UCSD-AML1 (cell line): Measurements from ENCODE around the gene CYP3A7.
"Not testable (repeated sequence)": the region's sequence is repeated elsewhere in the genome, so short reads cannot be mapped to it uniquely, and the experiment has no call there.

ENCODE experiments used
- DNase-seq: peaks from one replicate; lab custom pipeline; 2025; ENCODE audit not compliant: unreplicated experiment; lab: John Stamatoyannopoulos, UW

Gene CYP3A7

DNA sequence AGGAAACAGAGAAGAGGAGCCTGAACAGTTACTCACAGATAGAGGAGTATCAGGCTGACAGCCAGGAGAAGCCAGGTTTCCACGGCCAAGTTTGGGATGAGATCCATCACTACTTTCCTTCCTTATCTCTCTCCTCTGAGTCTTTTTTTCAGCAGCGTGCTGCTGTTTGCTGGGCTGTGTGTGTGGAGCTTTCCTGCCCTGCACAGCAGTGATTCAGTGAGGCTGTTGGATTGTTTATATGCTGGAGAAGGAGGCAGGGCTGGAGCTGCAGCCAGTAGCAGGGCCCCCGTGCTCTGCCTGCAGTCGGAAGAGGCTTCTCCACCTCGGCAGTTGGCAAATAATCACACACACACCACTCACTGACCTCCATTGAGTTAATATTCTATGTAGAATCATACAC lies at the start of gene CYP3A7:
Gene CYP3A7, minus strand, starts transcription at position 210 of the 400 bp plus-strand sequence. Its CDS starts 103 bp downstream, at position 107.
- DNase-seq, result no peak

DNA sequence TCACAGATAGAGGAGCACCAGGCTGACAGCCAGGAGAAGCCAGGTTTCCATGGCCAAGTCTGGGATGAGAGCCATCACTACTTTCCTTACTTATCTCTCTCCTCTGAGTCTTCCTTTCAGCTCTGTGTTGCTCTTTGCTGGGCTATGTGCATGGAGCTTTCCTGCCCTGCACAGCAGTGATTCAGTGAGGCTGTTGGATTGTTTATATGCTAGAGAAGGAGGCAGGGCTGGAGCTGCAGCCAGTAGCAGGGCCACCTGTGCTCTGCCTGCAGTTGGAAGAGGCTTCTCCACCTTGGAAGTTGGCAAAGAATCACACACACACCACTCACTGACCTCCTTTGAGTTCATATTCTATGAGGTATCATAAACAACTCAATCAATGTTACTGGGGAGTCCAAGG lies 49.0 kb upstream of the CYP3A7 start, which contains the start of gene CYP3A4:
Gene CYP3A4, minus strand, starts transcription at position 178 of the 400 bp plus-strand sequence. Its CDS starts 103 bp downstream, at position 75.
- DNase-seq, result no peak

GRCh38 chr7:99782012-99782953 lies 47.3 kb upstream of the CYP3A7 start:
- no peak for DNase-seq

DNA sequence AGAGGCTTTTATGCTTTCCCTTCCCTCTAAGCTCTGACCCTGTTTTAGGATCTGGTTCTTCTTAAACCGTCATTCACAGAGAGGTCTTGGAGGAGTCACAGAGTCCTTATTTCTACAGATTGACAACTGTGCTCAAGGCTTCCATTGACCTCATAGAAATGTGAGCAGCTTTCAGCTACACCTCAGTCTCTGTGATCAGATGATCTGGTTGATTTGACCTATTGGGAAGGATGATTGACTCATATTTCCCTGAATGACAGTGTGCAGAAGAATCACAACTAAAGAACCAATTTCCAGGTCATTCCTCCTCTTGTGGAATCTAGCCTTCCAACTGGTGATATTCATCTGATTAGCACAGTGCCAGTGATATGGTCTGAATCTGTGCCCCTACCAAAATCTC lies 45.6 kb upstream of the CYP3A7 start:
- DNase-seq, result no peak

DNA sequence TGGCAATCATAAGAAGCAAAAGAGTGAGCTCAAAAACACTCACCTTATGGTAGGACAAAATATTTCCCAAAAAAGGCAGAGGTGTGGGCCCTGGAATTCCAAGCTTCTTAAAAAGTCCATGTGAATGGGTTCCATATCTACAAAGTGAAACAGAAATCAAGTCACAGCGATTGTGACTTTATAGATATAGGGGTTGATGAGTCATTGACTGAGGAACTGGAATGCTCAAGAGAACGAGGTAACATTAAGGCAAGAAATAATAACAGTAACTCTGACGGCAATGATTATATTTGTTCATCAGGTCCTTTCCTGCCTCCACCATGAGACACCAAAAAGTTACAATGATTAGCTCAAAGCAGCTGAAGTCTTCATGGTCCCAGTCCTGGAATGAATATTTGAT lies 45.0 kb upstream of the CYP3A7 start:
- DNase-seq, result no peak

- no peak for DNase-seq
These were observed 43.9 kb upstream of the CYP3A7 start for GRCh38 chr7:99778880-99779279.

DNA sequence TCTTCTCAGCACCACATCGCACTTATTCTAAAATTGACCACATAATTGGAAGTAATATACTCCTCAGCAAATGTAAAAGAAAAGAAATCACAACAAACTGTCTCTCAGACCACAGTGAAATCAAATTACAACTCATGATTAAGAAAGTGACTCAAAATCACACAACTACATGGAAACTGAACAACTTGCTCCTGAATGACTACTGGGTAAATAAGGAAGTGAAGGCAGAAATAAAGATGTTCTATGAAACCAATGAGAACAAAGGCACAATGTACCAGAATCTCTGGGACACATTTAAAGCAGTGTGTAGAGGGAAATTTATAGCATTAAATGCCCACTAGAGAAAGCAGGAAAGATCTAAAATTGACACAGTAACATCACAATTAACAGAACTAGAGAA lies 38.4 kb upstream of the CYP3A7 start:
- not testable (repeated sequence) for DNase-seq

DNA sequence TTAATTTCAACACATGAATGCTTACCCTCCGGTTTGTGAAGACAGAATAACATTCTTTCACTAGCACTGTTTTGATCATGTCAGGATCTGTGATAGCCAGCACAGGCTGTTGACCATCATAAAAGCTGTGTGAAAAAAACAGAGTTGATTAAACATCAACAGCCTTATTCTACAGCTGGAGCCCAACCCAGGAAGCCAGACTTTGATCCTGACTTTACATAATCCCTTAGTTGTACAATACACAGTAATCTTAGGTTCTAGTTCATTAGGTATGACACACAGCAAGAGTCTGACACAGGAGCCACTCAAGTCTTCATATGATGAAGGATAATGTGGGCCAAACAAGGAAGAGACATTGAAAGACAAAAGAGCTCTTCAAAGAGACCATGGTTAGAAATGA lies 37.6 kb upstream of the CYP3A7 start:
- no peak for DNase-seq

DNA sequence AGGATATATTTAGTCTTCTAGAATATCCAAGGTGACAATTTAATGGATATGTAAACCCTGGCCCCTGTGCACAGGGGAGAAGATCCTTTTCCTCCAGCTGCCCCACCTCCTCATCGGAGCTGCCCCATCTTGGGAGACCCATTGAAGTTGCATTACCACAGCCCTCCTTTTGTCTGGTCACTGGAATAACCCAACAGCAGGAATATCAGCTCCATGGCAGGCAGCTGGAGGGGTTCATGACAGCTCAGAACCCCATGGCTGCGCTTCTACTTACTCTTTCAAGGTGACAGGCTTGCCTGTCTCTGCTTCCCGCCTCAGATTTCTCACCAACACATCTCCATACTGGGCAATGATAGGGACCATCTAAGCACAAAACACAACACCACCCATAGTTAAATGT lies 34.5 kb upstream of the CYP3A7 start:
- not testable (repeated sequence) for DNase-seq

GRCh38 chr7:99768471-99768870 lies 33.5 kb upstream of the CYP3A7 start:
- DNase-seq, result no peak

- no peak for DNase-seq
These were observed 32.7 kb upstream of the CYP3A7 start for GRCh38 chr7:99767662-99768061.

GRCh38 chr7:99766484-99767099 lies 31.6 kb upstream of the CYP3A7 start:
- DNase-seq, result no peak

DNA sequence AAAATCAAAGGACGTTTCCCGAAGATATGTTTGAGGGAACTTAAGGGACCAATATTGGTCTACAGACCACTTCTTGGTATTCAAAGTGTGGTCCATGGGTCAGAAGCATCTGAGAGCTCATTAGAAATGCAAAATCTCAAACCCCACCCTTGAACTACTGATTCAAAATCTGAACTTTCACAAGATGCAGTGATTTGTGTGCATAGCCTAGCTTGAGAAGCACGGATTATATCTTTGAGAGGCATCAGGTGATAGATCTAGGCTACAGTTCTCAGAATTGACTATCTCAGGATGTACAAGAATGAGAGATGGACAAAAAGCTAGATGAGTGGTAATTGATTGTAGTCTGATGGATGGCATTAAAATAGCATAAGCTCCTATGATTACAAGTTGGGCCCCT lies 29.5 kb upstream of the CYP3A7 start:
- DNase-seq, result no peak

DNA sequence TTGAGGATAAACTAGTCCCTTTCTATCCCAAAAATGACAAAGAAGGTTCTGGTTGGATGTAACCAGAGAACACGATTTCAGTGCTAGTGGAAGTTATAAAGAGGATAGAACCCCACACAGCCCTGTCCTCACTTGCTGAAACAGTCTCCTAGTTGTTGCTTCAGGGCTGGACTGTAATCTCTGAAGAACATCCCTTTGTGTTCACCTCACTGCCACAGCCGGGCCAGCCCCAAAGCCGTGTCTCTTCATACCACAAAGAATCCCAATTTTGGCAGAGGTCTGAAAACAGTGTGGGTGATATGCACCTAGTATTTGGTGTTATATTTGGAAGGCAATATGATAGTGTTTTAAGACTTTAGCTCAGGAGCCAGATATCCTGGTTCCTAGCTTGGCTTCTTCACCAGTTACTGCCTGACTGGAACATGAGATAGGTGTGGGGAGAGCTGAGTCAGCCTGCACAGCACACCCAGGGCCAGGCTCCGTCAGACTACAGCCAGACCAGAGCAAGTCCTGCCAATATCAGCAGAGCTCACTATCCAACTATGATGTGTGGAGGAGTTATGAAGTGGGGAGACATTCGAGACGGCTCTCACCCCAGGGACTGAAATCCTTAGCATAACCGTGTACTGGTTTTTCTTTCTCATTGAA lies 27.8 kb upstream of the CYP3A7 start:
- DNase-seq, result no peak

DNA sequence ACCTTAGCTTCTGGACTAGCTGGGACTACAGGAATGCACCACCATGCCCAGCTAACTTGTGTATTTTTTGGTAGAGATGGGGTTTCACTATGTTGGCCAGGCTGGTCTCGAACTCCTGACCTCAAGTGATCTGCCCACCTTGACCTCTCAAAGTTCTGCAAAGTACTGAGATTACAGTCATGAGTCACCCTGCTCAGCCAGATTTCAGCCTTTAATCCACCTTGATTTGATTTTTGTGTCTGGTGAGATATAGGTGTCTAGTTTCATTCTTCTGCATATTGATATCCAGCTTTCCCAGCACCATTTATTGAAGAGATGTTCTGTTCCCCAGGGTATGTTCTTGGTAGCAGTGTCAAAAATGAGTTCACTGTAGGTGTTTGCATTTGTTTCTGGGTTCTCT lies 20.1 kb upstream of the CYP3A7 start:
- DNase-seq, result no peak

DNA sequence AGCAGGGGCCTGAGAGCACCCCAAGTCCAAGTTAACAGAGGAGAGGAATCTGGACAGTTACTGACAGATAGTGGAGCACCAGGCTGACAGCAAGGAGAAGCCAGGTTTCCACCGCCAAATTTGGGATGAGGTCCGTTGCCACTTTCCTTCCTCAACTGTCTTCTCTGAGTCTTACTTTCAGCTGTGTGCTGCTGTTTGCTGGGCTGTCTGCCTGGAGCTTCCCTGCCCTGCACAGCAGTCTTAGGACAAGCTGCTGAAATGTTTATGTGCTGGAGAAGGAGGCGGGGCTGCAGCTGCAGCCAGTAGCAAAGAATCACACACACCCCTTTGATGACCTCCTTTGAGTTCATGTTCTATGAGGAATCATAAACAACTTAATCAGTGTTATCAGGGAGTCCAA lies 17.4 kb upstream of the CYP3A7 start:
- DNase-seq, result no peak

DNA sequence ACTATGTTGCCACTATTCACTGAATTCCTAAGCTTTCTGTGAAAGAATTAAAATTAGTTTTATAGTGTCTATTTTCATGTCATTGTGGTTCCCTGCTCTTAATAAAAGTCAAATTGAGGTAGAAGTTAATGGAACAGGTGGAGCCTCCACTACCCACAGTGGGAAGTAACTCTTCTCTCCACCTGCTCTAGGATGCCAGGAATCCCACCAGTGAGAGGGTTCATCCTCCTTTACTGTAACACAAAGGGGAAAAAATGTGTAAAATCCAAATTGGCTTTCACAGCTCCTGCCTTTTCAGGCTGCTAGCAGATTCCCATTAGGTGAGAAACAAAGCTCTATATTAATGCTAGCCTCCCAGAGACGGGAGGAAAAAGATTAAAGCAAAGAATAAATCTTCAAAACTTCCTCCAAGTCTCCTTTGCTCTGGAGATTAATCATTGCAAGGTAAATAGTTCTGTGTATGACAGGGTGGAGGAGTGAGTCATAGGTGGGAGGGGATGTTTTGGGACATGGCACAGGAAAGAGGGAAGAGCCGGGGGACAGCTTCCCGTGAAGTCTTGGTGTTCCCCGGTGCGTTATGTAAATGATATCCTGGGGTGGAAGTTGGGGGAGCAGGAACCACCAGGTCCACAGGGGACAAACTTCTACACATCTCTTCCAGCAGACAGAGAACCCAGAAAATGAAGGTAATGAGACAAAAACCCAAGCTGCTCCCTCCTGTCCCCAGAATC lies 16.5 kb upstream of the CYP3A7 start:
- DNase-seq, result not testable (repeated sequence)

DNA sequence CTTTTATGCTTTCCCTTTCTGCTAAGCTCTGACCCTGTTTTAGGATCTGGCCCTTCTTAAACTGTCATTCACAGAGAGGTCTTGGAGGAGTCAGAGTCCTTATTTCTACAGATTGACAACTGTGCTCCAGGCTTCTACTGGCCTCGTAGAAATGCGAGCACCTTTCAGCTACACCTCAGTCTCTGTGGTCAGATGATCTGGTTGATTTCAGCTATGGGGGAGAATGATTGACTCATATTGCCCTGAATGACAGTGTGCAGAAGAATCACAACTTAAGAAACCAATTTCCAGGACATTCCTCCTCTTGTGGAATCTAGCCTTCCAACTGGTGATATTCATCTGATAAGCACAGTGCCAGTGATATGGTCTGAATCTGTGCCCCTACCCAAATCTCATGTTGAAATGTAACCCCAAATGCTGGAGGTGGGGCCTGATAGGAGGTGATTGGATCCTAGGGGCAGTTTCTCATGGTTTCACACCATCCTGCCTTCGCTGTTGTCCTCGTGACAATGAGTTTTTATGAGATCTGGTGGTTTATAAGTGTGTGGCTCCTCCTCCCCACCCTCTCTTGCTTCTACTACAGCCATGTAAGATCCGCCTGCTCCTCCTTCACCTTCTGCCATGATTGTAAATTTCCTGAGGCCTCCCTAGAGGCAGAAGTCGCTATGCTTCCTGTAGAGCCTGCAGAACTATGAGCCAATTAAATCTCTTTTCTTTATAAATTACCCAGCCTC lies 14.0 kb upstream of the CYP3A7 start:
- no peak for DNase-seq

- not testable (repeated sequence) for DNase-seq
These were observed 11.9 kb upstream of the CYP3A7 start for GRCh38 chr7:99746915-99747314.

DNA sequence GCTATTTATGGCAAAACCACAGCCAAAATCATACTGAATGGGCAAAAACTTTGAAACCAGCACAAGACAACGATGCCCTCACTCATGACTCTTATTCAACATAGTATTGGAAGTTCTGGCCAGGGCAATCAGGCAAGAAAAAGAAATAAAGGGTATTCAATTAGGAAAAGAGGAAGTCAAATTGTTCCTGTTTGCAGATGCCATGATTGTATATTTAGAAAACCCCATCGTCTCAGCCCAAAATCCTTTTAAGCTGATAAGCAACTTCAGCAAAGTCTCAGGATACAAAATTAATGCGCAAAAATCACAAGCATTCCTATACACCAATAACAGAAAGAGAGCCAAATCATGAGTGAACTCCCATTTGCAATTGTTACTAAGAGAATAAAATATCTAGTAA lies 10.4 kb upstream of the CYP3A7 start:
- not testable (repeated sequence) for DNase-seq
